B cell (primary cell): Measurements from ENCODE around the gene TMEM94. TPM values are rescaled to one million over a fixed set of nuclear protein-coding genes. Genes with fewer than 3 reads are reported as not detected.

Experiments
- ATAC-seq: fragments of 200-7000 bp; cut with Tn5 transposase; one replicate; pipeline ENCODE4 v1.10.0; 2021; ENCODE audit warnings: low read depth, mild to moderate bottlenecking, moderate number of reproducible peaks, moderate library complexity
- CTCF ChIA-PET: fragments of 350-600 bp; sonication (Branson Sonifier 250); formaldehyde crosslinking; loops from one replicate; lab custom pipeline; 2021; ENCODE audit warnings: antibody characterized with exemption, inconsistent platforms; lab: Charles Lee
- POLR2A ChIA-PET: fragments of 350-600 bp; sonication (Branson Sonifier 250); formaldehyde crosslinking; loops from one replicate; lab custom pipeline; 2021; ENCODE audit warnings: antibody characterized with exemption; lab: Charles Lee
- DNase-seq: peaks from one replicate; pipeline ENCODE4 v3.0.0; 2013
- H2AFZ ChIP-seq: 2 replicates; pipeline ENCODE4 v1.6.1; 2012; ENCODE audit warnings: mild to moderate bottlenecking, low read depth, low read length; ENCODE audit not compliant: insufficient read depth, poor library complexity, severe bottlenecking
- H3K27ac ChIP-seq, 2 donors: 1 replicate in 1 of 2; 2 replicates in 1 of 2; pipeline ENCODE4 v1.5.1; 2012 to 2013; ENCODE audit warnings: low read length in 2 of 2, mild to moderate bottlenecking in 2 of 2, moderate library complexity in 1 of 2
- H3K27me3 ChIP-seq, 4 experiments: fragments of 200-600 bp in 1 of 4; sonication (generic) in 1 of 4; replicated peaks in 1 of 4; 1 replicate in 2 of 4; 2 replicates in 2 of 4; pipeline versions ENCODE4 v1.6.1 to v1.7.0; 2013 to 2016; ENCODE audit warnings: low read length in 3 of 4, mild to moderate bottlenecking in 2 of 4, mixed read lengths in 1 of 4, moderate library complexity in 1 of 4; ENCODE audit not compliant: insufficient read depth in 4 of 4, control insufficient read depth in 3 of 4; ENCODE audit errors: control extremely low read depth in 1 of 4
- H3K36me3 ChIP-seq, 2 experiments: replicated peaks in 1 of 2; 1 replicate in 1 of 2; 2 replicates in 1 of 2; pipeline versions ENCODE4 v1.6.1 to v1.7.1; 2013; ENCODE audit warnings: low read length in 1 of 2; ENCODE audit not compliant: insufficient read depth in 2 of 2, control insufficient read depth in 1 of 2; ENCODE audit errors: control extremely low read depth in 1 of 2, extremely low read depth in 1 of 2
- H3K4me1 ChIP-seq, 2 donors: fragments of 200-600 bp in 1 of 2; sonication (generic) in 1 of 2; 1 replicate in 1 of 2; 2 replicates in 1 of 2; pipeline versions ENCODE4 v1.5.1 to v1.6.1; 2013 to 2017; ENCODE audit warnings: low read length in 2 of 2; ENCODE audit not compliant: control insufficient read depth in 2 of 2, insufficient read depth in 2 of 2
- H3K4me2 ChIP-seq: replicated peaks from 2 replicates; pipeline ENCODE3; 2012; ENCODE audit warnings: mild to moderate bottlenecking, low read depth, low read length; ENCODE audit not compliant: poor library complexity, severe bottlenecking
- H3K4me3 ChIP-seq, 5 experiments: fragments of 200-600 bp in 1 of 5; sonication (generic) in 1 of 5; 1 replicate in 3 of 5; 2 replicates in 2 of 5; pipeline versions ENCODE4 v1.5.1 to v1.7.0; 2011 to 2016; ENCODE audit warnings: low read length in 4 of 5, mild to moderate bottlenecking in 4 of 5, low read depth in 2 of 5, control low read depth in 1 of 5, moderate library complexity in 1 of 5; ENCODE audit not compliant: insufficient read depth in 1 of 5; ENCODE audit errors: control extremely low read depth in 1 of 5, extremely low read depth in 1 of 5
- H3K79me2 ChIP-seq: fragments of 200-600 bp; sonication (generic); one replicate; pipeline ENCODE4 v1.6.0; 2016; ENCODE audit warnings: low read length; ENCODE audit not compliant: control insufficient read depth, insufficient read depth
- H3K9ac ChIP-seq: fragments of 200-600 bp; sonication (generic); 2 replicates; pipeline ENCODE4 v1.6.1; 2017; ENCODE audit warnings: mild to moderate bottlenecking, low read length, moderate library complexity
- H3K9me3 ChIP-seq, 3 donors: one replicate each; pipeline versions ENCODE4 v1.6.1 to v1.7.1; 2013; ENCODE audit warnings: low read length in 2 of 3; ENCODE audit not compliant: control insufficient read depth in 2 of 3, insufficient read depth in 1 of 3; ENCODE audit errors: control extremely low read depth in 1 of 3
- H4K20me1 ChIP-seq: 2 replicates; pipeline ENCODE4 v1.6.0; 2012; ENCODE audit warnings: mild to moderate bottlenecking, low read length; ENCODE audit not compliant: insufficient read depth, control insufficient read depth, poor library complexity, severe bottlenecking
- H3K27ac Mint-ChIP-seq: one replicate; pipeline ENCODE4 v1.8.0; 2021; ENCODE audit warnings: mixed read lengths
- H3K27me3 Mint-ChIP-seq: one replicate; pipeline ENCODE4 v1.8.0; 2021; ENCODE audit warnings: mixed read lengths
- H3K4me1 Mint-ChIP-seq: one replicate; pipeline ENCODE4 v1.8.0; 2021; ENCODE audit warnings: mixed read lengths
- H3K4me3 Mint-ChIP-seq: one replicate; pipeline ENCODE4 v1.8.0; 2021; ENCODE audit warnings: mixed read lengths
- H3K9me3 Mint-ChIP-seq: one replicate; pipeline ENCODE4 v1.8.0; 2022; ENCODE audit warnings: mixed read lengths; ENCODE audit not compliant: insufficient read depth
- CTCF ChIP-seq: fragments of 200-600 bp; IDR thresholded peaks from one replicate; pipeline ENCODE4 v1.8.0; 2022; ENCODE audit warnings: antibody characterized with exemption, mild to moderate bottlenecking
- EZH2 ChIP-seq: IDR thresholded peaks from 2 replicates; pipeline ENCODE4 v1.6.1; 2012; ENCODE audit warnings: borderline replicate concordance, low read depth, mild to moderate bottlenecking, moderate library complexity, low read length; ENCODE audit not compliant: insufficient read depth, poor library complexity, severe bottlenecking
- WGBS: methylation state at CpG from one replicate; pipeline ENCODE4 v1.1.5; 2013; ENCODE audit warnings: missing lambda C conversion rate; ENCODE audit not compliant: insufficient coverage; 5-methylcytosine and 5-hydroxymethylcytosine counted together
- intact Hi-C: fragments of 100-400 bp; cut with micrococcal nuclease; formaldehyde crosslinking; loops from one replicate; pipeline ENCODE4 v1.10.0; 2022
- polyA plus RNA-seq: library from polyadenylated mRNA; depleted of rRNA; stranded (reverse); fragments of >200 nt; gene quantifications from 2 replicates; pipeline ENCODE4 v1.2.3, GENCODE V29; 2012
- total RNA-seq, 2 donors: library from RNA; stranded (reverse); fragments of 120-200 nt in 1 of 2; gene quantifications; 1 replicate in 1 of 2; 2 replicates in 1 of 2; pipeline versions ENCODE4 v1.2.3 to v1.2.4, GENCODE V29; 2013 to 2022

The TMEM94 gene
- total and polyA plus RNA-seq, 2 donors (not counting 1 experiment from before 2014, with no cell fraction given), result 139 to 158 TPM

GRCh38 chr17:75490173-75490743, 33.8 kb downstream of the TMEM94 start:
- Histone ChIP-seq H3K27me3 (no peaks in the 10 kb centered on the region), H3K4me2 (no peak overlapping the region), H3K9me3 (no peaks in the 10 kb centered on the region), H3K9ac (no peak overlapping the region), H3K79me2 (peaks cover 5% of the 10 kb centered on the region), H3K36me3 (peaks cover 0 to 44% of the 10 kb centered on the region in 2 experiments), H3K27ac (no peak overlapping the region), H2AFZ (no peak overlapping the region), H3K4me1 (peaks cover 15 to 19% of the 10 kb centered on the region in 2 donors), H4K20me1 (no peaks in the 10 kb centered on the region), H3K4me3 (no peak overlapping the region)
- peaks cover 21% of the 10 kb centered on the region for H3K4me1 Mint-ChIP-seq
- H3K9me3 Mint-ChIP-seq, result no peaks in the 10 kb centered on the region
- H3K27ac Mint-ChIP-seq, result no peak overlapping the region
- ChIA-PET POLR2A (no interaction called here), CTCF (no interaction called here)
- no peak for ATAC-seq
- intact Hi-C loops, result no loop called here
- no peak for DNase-seq
- H3K27me3 Mint-ChIP-seq, result no peaks in the 10 kb centered on the region
- no peak for TF ChIP-seq CTCF
- TF ChIP-seq EZH2, result no peak
- no peak overlapping the region for H3K4me3 Mint-ChIP-seq
- WGBS, result 94% methylated on average over 12 of the region's 14 CpGs

GRCh38 chr17:75490953-75491649, 34.7 kb downstream of the TMEM94 start:
- Histone ChIP-seq H3K4me1 (peaks cover 15 to 19% of the 10 kb centered on the region in 2 donors), H3K9me3 (no peaks in the 10 kb centered on the region), H3K27me3 (no peaks in the 10 kb centered on the region), H3K27ac (no peak overlapping the region), H2AFZ (no peak overlapping the region), H3K9ac (no peak overlapping the region), H3K4me2 (no peak overlapping the region), H3K79me2 (peaks cover 5% of the 10 kb centered on the region), H3K4me3 (no peak overlapping the region), H4K20me1 (no peaks in the 10 kb centered on the region), H3K36me3 (peaks cover 0 to 45% of the 10 kb centered on the region in 2 experiments)
- no peak overlapping the region for H3K4me3 Mint-ChIP-seq
- H3K9me3 Mint-ChIP-seq, result no peaks in the 10 kb centered on the region
- WGBS, result 58% methylated on average over 19 of the region's 19 CpGs
- H3K27me3 Mint-ChIP-seq, result no peaks in the 10 kb centered on the region
- ChIA-PET POLR2A (no interaction called here), CTCF (no interaction called here)
- ATAC-seq (no peak), DNase-seq (no peak)
- no peak overlapping the region for H3K27ac Mint-ChIP-seq
- H3K4me1 Mint-ChIP-seq, result peaks cover 21% of the 10 kb centered on the region
- intact Hi-C loops, result no loop called here
- TF ChIP-seq EZH2 (no peak), CTCF (no peak)
